OCI-LY3 (cell line): ENCODE results near the gene ADARB2.
"Not testable (repeated sequence)": the region's sequence is repeated elsewhere in the genome, so short reads cannot be mapped to it uniquely, and the experiment has no call there.

Experiments
- CTCF ChIP-seq: fragments of 200-600, 300-600 bp; sonication (generic); IDR thresholded peaks from 2 replicates; pipeline ENCODE4 v1.5.1; 2014; ENCODE audit warnings: antibody characterized with exemption, low read length, low read depth
- EZH2phosphoT487 ChIP-seq: fragments of 200-600 bp; shearing (Covaris generic); IDR thresholded peaks from 2 replicates; pipeline ENCODE4 v1.6.1; 2018; ENCODE audit warnings: antibody characterized with exemption, mixed run types, low read depth

GRCh38 chr10:1617376-1618317 is 119.7 kb downstream of the ADARB2 start:
- not testable (repeated sequence) for TF ChIP-seq CTCF, EZH2phosphoT487
